Measurements from ENCODE around the gene SPINT1.
A peak's percentile ranks its signal among the peaks of the same experiment; 100 is the strongest.

SPINT1 gene

GRCh38 chr15:40836020-40836419 lies 7.8 kb upstream of the SPINT1 start:
- no peak for TF ChIP-seq CTCF (IDR thresholded peaks at IDR 0.05; ENCODE audit: insufficient read depth, low read length, missing control alignments)
- ChIA-PET POLR2A (no interaction called here), CTCF (no interaction called here)
- no peak for DNase-seq (ENCODE audit: low read depth, low spot score)
- H3K4me3 ChIP-seq (ENCODE audit: low read depth, low read length): no peak overlapping the region

- ChIA-PET CTCF (interaction anchor here (0.6 to 0.8 kb wide), 2 partner anchors 56 to 235 kb away, joined by 4 read pairs; partner anchors contain the start of gene VPS18), POLR2A (no interaction called here)
- H3K4me3 ChIP-seq (ENCODE audit: low read depth, low read length): no peak overlapping the region
- DNase-seq (ENCODE audit: low read depth, low spot score): no peak
- no peak for TF ChIP-seq CTCF (IDR thresholded peaks at IDR 0.05; ENCODE audit: insufficient read depth, low read length, missing control alignments)
These were observed 5.1 kb upstream of the SPINT1 start for GRCh38 chr15:40838756-40839155.

- ChIA-PET POLR2A (no interaction called here), CTCF (no interaction called here)
- no peak for TF ChIP-seq CTCF (IDR thresholded peaks at IDR 0.05; ENCODE audit: insufficient read depth, low read length, missing control alignments)
- DNase-seq (ENCODE audit: low read depth, low spot score): no peak
- no peak overlapping the region for H3K4me3 ChIP-seq (ENCODE audit: low read depth, low read length)
These were observed 2.1 kb upstream of the SPINT1 start for GRCh38 chr15:40841741-40842140.

GRCh38 chr15:40843261-40843884 lies 475 bp upstream of the SPINT1 start:
- TF ChIP-seq CTCF (IDR thresholded peaks at IDR 0.05; ENCODE audit: insufficient read depth, low read length, missing control alignments): no peak
- POLR2A ChIA-PET: no interaction called here
- CTCF ChIA-PET: interaction anchor here (0.8 to 1.5 kb wide), 2 partner anchors 13 to 51 kb away, joined by 3 to 4 read pairs; partner anchors contain the start of gene VPS18
- H3K4me3 ChIP-seq (ENCODE audit: low read depth, low read length): no peak overlapping the region
- no peak for DNase-seq (ENCODE audit: low read depth, low spot score)

GRCh38 chr15:40844696-40845030 lies 815 bp downstream of the SPINT1 start:
- peak overlapping the region; percentile 38 for H3K4me3 ChIP-seq (ENCODE audit: low read depth, low read length)
- no peak for DNase-seq (ENCODE audit: low read depth, low spot score)
- CTCF ChIA-PET: interaction anchor here (1.0 to 1.5 kb wide), 2 partner anchors 50 to 341 kb away, joined by 4 read pairs; partner anchors contain the start of gene VPS18
- no peak for TF ChIP-seq CTCF (IDR thresholded peaks at IDR 0.05; ENCODE audit: insufficient read depth, low read length, missing control alignments)
- POLR2A ChIA-PET: no interaction called here

GRCh38 chr15:40845036-40845435 lies 1.2 kb downstream of the SPINT1 start:
- POLR2A ChIA-PET: no interaction called here
- TF ChIP-seq CTCF (IDR thresholded peaks at IDR 0.05; ENCODE audit: insufficient read depth, low read length, missing control alignments): no peak

More at GRCh38 chr15:40845036-40845435, 1.2 kb downstream of the SPINT1 start:
- DNase-seq (ENCODE audit: low read depth, low spot score): no peak
- H3K4me3 ChIP-seq (ENCODE audit: low read depth, low read length): peak overlapping the region; percentile 38; the same call in 1 of the 2 replicates
- CTCF ChIA-PET: interaction anchor here (1.0 kb wide), 1 partner anchor 340 kb away, joined by 4 read pairs; no protein-coding TSS in a partner anchor
